Large intestine (tissue), 3 donors: Measurements from ENCODE around the gene SLC25A29. TPM values are rescaled to one million over a fixed set of nuclear protein-coding genes. Genes with fewer than 3 reads are reported as not detected.
"Not testable (repeated sequence)": the region's sequence is repeated elsewhere in the genome, so short reads cannot be mapped to it uniquely, and the experiment has no call there.

Experiments used
- DNase-seq, 2 donors: peaks; one replicate each; pipeline versions ENCODE4 v3.0.0 to v3.0.0-alpha.2; 2013
- H3K27ac ChIP-seq: one replicate; pipeline ENCODE4 v1.5.1; 2013; ENCODE audit warnings: low read length
- H3K27me3 ChIP-seq: 2 replicates; pipeline ENCODE4 v1.6.1; 2013; ENCODE audit warnings: low read length; ENCODE audit not compliant: control insufficient read depth, insufficient read depth
- H3K36me3 ChIP-seq: 2 replicates; pipeline ENCODE4 v1.6.1; 2013; ENCODE audit warnings: low read length; ENCODE audit not compliant: control insufficient read depth, insufficient read depth
- H3K4me1 ChIP-seq: one replicate; pipeline ENCODE4 v1.6.1; 2013; ENCODE audit warnings: low read length; ENCODE audit not compliant: control insufficient read depth, insufficient read depth
- H3K4me3 ChIP-seq: one replicate; pipeline ENCODE4 v1.5.1; 2013; ENCODE audit warnings: low read length
- H3K9me3 ChIP-seq: one replicate; pipeline ENCODE4 v1.6.1; 2013; ENCODE audit warnings: mild to moderate bottlenecking, low read depth, low read length, moderate library complexity; ENCODE audit not compliant: control insufficient read depth
- WGBS: methylation state at CpG from one replicate; pipeline ENCODE4 v1.1.5; 2013; ENCODE audit warnings: low lambda C conversion rate; ENCODE audit not compliant: insufficient coverage; 5-methylcytosine and 5-hydroxymethylcytosine counted together
- polyA plus RNA-seq: library from polyadenylated mRNA; unstranded; fragments of 120-200 nt; gene quantifications from one replicate; pipeline ENCODE4 v1.2.1, GENCODE V29; 2013

The SLC25A29 gene
- polyA plus RNA-seq, 1 donor: 37.5 TPM

- H3K9me3 ChIP-seq: peaks cover 3% of the 10 kb centered on the region
- no CpG with 5 or more reads among the region's 15 CpGs for WGBS
- no peaks in the 10 kb centered on the region for H3K27me3 ChIP-seq
- H3K36me3 ChIP-seq: no peaks in the 10 kb centered on the region
- no peak for DNase-seq
- no peak overlapping the region for H3K4me3 ChIP-seq
- peaks cover 11% of the 10 kb centered on the region for H3K4me1 ChIP-seq
- no peak overlapping the region for H3K27ac ChIP-seq
Observed at GRCh38 chr14:100322138-100322957, 16.1 kb upstream of the SLC25A29 start.

DNA sequence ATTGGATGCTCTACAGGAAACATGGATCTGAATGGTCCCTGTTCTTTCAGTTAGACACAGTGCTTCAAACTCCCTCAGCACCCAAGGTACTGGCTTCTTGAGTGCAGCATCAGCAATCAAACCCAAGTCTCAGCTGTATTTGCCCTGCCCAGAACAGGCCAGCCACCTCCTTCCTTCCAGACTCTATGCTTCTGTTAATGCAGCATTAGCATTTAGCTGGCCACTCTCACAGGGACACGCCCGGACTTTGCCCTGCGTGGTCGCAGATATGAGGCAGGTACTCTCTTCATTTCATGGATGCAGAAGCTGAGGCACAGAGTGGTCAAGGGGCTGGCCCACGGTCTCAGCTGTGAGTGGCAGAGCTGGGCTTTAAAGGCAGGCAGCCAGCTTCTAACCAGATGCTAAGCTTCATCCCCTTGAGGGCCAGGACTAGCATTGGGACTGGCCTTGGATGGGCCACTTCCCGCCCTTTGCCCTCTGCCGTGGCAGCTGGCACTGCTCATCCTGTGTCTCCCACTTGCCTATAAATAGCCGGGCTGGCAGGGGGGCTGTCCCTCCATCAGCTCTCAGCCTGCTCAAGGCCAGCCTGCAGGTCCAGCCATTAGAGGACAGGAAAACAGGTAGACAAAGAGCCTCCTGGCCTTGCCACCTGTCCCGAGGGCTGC, 15.4 kb upstream of the SLC25A29 start:
- H3K9me3 ChIP-seq: peaks cover 3% of the 10 kb centered on the region

DNA sequence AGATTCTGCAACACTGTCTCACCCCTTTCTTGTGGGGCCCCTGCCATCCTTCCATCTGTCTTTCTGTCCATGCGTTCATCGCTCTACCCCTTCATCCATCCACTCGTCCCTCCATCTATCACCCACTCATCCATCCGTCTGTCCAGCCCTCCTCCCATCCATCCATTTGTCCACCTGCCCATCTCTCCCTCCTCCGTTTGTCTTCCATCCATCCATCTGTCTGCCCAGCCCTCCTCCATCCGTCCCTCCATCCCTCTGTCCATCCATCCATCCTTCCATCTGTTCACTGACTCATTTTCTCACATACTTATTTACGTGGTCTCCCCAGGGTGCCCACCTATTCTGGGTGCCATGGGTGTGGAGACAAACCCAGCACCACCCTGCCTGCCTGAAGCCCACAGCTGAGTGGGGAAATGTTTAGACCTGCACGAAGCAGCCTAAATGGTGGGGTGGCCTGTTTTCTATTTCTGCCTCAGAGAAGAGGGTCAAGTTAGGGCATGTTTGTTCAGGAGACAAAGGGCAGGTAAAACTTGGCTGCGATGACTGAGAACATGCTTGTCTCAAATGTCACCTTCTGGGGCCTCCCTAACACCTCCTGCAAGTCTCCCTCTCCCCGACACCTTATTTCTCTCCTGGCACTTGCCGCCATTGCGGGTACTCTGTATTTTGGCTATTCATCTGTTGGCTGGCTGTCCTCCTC, 14.1 kb upstream of the SLC25A29 start:
- Histone ChIP-seq H3K4me1 (peaks cover 6% of the 10 kb centered on the region), H3K27me3 (no peaks in the 10 kb centered on the region), H3K27ac (no peak overlapping the region), H3K4me3 (no peak overlapping the region), H3K36me3 (no peaks in the 10 kb centered on the region), H3K9me3 (peaks cover 3% of the 10 kb centered on the region)
- 87% methylated on average over 7 of the region's 12 CpGs for WGBS
- no peak for DNase-seq

More for the DNA sequence above, 15.4 kb upstream of the SLC25A29 start:
- WGBS: no CpG with 5 or more reads among the region's 9 CpGs
- no peaks in the 10 kb centered on the region for H3K36me3 ChIP-seq
- no peak overlapping the region for H3K27ac ChIP-seq
- H3K4me3 ChIP-seq: no peak overlapping the region
- peaks cover 11% of the 10 kb centered on the region for H3K4me1 ChIP-seq
- DNase-seq: no peak
- no peaks in the 10 kb centered on the region for H3K27me3 ChIP-seq

DNA sequence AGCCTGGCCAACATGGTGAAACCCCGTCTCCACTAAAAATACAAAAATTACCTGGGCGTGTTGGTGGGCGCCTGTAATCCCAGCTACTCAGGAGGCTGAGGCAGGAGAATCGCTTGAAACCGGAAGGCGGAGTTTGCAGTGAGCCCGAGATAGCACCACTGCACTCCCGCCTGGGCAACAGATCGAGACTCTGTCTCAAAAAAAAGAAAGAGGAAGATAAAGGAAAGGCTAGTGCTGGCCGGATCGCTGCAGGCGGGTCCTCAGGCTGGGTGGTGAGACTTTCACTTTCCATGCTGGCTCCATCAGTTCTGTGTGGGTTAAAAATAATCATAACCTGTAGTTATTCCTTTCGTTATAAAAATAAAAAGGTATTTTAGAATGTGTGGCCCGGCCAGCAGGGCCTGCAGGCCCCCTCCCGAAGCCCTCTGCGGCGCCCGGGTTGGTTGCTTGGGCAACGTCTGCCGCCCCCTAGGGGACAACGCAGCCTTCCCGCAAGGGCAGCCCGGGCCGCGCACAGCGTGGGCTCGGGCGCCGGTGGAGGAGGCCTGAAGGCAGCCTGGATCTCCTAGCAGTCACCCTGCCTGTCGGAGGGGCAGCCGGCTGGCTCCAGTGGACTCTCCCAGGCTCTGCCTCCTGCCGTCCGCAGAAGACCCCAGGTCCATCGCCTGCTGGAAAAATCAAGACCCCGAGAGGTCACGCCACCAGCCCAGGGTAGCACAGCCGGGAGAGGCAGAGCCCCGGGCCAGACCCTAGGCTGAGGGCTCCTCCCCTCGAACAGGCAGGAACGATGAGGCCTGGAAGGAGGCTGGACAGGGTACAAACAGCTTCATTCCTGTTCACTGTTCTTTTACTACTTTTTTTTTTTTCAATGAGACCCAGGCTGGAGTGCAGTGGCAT, 11.9 kb upstream of the SLC25A29 start:
- Histone ChIP-seq H3K27ac (no peak overlapping the region), H3K9me3 (peaks cover 3% of the 10 kb centered on the region), H3K4me1 (no peaks in the 10 kb centered on the region), H3K36me3 (no peaks in the 10 kb centered on the region), H3K4me3 (peak overlapping the region; percentile 31), H3K27me3 (no peaks in the 10 kb centered on the region)
- 56% methylated on average over 3 of the region's 40 CpGs for WGBS
- peak; percentile 30 to 45 for DNase-seq

DNA sequence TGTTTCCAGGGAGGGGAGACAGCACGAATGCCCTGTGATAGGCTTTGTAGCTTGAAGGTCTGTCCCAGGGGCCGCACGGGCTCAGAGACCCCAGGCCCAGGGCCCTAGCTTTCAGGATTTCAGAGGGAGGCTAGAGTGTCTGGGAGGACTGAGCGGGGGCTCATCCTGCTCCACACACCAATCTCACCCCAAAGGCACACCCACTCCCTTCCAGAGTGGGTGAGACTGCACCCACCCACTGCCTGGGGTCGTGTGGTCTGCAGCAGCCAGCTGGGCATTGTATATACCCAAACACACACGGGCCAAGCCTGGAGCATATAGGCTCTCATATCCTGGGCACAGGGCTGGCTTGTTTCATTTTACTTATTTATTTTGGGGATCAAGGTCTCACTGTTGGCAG, 11.1 kb upstream of the SLC25A29 start:
- DNase-seq: no peak
- no peak overlapping the region for H3K27ac ChIP-seq
- peaks cover 2% of the 10 kb centered on the region for H3K4me1 ChIP-seq
- H3K9me3 ChIP-seq: peaks cover 3% of the 10 kb centered on the region
- no peaks in the 10 kb centered on the region for H3K36me3 ChIP-seq
- no peak overlapping the region for H3K4me3 ChIP-seq
- WGBS: no CpG with 5 or more reads among the region's 6 CpGs
- peaks cover 4% of the 10 kb centered on the region for H3K27me3 ChIP-seq

DNA sequence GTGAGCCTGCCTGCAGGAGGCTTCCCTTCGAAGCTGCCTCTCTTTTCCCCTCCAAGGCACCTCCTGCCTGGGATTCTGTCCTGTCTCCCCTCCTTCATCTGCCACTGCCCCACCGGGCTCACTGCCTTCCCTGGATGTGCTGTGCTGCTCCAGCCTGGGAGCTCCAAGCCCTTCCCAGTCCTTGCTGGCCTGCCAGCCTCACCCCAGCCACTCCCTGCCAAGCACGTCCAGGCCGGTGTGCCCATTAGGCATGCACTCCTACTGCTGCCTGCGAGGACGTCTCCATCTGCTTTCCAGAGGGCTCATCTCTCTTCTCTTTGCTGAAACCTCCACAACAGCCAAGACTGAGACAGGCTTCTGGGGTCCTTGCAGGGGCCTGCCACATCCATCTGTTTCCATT, 8.5 kb upstream of the SLC25A29 start:
- no peak for DNase-seq
- no CpG with 5 or more reads among the region's 6 CpGs for WGBS
- H3K36me3 ChIP-seq: no peaks in the 10 kb centered on the region

DNA sequence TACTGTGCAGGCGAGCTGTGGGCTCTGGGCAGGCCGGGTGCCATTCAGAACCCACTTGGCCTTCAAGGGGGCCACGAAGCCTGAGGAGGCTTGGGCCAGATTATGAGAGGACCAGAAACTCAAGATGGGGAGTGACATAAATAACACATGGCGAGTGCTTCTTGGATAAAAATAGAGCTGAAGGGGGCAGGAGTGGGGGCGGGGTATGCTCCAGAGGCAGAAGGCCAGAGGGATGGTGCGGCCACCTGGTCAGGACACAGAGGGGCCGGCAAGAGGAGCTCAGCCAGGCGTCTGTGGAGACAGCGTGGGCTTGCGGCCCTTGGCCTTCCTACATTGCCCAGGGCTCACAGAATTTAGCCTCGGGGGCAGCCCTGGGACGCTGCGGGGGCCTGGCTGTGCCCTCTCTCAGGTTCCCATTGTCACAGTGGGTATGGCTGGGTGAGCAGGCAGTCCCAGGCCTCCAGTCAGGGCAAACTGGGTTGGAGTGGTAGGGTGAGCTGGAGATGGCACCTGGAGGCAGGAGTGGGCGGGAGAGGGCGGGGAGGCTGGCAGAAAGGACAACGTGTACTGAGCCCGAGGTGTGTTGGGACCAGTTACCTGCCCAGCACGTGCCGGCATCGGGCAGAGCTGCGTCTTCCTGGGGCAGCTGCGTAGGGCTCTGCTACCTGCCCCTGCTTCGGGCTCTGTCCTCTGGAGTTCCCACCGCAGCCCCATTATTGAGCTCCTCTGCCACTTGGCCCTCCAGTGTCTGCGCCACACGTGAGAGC, 7.4 kb upstream of the SLC25A29 start:
- Histone ChIP-seq H3K27me3 (peaks cover 7% of the 10 kb centered on the region), H3K36me3 (no peaks in the 10 kb centered on the region), H3K9me3 (peaks cover 3% of the 10 kb centered on the region), H3K4me1 (peaks cover 2% of the 10 kb centered on the region), H3K27ac (no peak overlapping the region), H3K4me3 (no peak overlapping the region)
- WGBS: no CpG with 5 or more reads among the region's 26 CpGs
- no peak for DNase-seq

More for the DNA sequence above, 8.5 kb upstream of the SLC25A29 start:
- no peak overlapping the region for H3K27ac ChIP-seq
- H3K9me3 ChIP-seq: peaks cover 3% of the 10 kb centered on the region
- peaks cover 2% of the 10 kb centered on the region for H3K4me1 ChIP-seq
- peaks cover 7% of the 10 kb centered on the region for H3K27me3 ChIP-seq
- no peak overlapping the region for H3K4me3 ChIP-seq

GRCh38 chr14:100312877-100313400, 6.7 kb upstream of the SLC25A29 start:
- no peaks in the 10 kb centered on the region for H3K9me3 ChIP-seq
- peaks cover 2% of the 10 kb centered on the region for H3K4me1 ChIP-seq
- H3K27ac ChIP-seq: no peak overlapping the region
- DNase-seq: no peak
- no peaks in the 10 kb centered on the region for H3K36me3 ChIP-seq
- no CpG with 5 or more reads among the region's 10 CpGs for WGBS
- H3K27me3 ChIP-seq: peaks cover 7% of the 10 kb centered on the region
- H3K4me3 ChIP-seq: no peak overlapping the region

GRCh38 chr14:100312110-100312876, 6.0 kb upstream of the SLC25A29 start:
- H3K36me3 ChIP-seq, H3K27ac ChIP-seq, H3K4me3 ChIP-seq, H3K27me3 ChIP-seq, H3K9me3 ChIP-seq, DNase-seq, H3K4me1 ChIP-seq: not testable (repeated sequence)
- no CpG with 5 or more reads among the region's 18 CpGs for WGBS
